Keratinocyte (primary cell): ENCODE data around the gene NBPF26. TPM values are rescaled to one million over a fixed set of nuclear protein-coding genes. Genes with fewer than 3 reads are reported as not detected.
A peak's percentile ranks its signal among the peaks of the same experiment; 100 is the strongest.
"Not testable (repeated sequence)": the region's sequence is repeated elsewhere in the genome, so short reads cannot be mapped to it uniquely, and the experiment has no call there.

Source experiments
- DNase-seq: peaks from one replicate; pipeline ENCODE4 v3.0.0-alpha.2; 2011; ENCODE audit warnings: low read depth, missing footprints, low spot score
- FAIRE-seq: peaks from 2 replicates; lab custom pipeline; 2011; peaks lifted over from hg19 to GRCh38; lab: Jason Lieb, UNC
- H2AFZ ChIP-seq: 2 replicates; pipeline ENCODE4 v1.6.0; 2012; ENCODE audit warnings: low read length, control low read depth, inconsistent platforms; ENCODE audit not compliant: control insufficient read depth
- H3K27ac ChIP-seq: 2 replicates; pipeline ENCODE4 v1.5.1; 2011; ENCODE audit warnings: low read length; ENCODE audit not compliant: control insufficient read depth, insufficient read depth
- H3K27me3 ChIP-seq: 3 replicates; pipeline ENCODE4 v1.6.0; 2011; ENCODE audit warnings: low read length; ENCODE audit not compliant: control insufficient read depth, insufficient read depth; ENCODE audit errors: extremely low read depth
- H3K36me3 ChIP-seq, 2 experiments: 2 replicates in 1 of 2; 3 replicates in 1 of 2; pipeline ENCODE4 v1.5.1; 2011; ENCODE audit warnings: low read length in 2 of 2, mild to moderate bottlenecking in 1 of 2; ENCODE audit not compliant: control insufficient read depth in 2 of 2, insufficient read depth in 2 of 2; ENCODE audit errors: extremely low read depth in 1 of 2
- H3K4me1 ChIP-seq: 3 replicates; pipeline ENCODE4 v1.5.1; 2011; ENCODE audit warnings: low read length; ENCODE audit not compliant: control insufficient read depth, insufficient read depth; ENCODE audit errors: extremely low read depth
- H3K4me2 ChIP-seq: 3 replicates; pipeline ENCODE4 v1.6.0; 2011; ENCODE audit warnings: low read depth, low read length; ENCODE audit not compliant: control insufficient read depth, insufficient read depth; ENCODE audit errors: extremely low read depth
- H3K4me3 ChIP-seq, 3 experiments: fragments of 200-600 bp in 1 of 3; sonication (generic) in 1 of 3; 2 replicates in 2 of 3; 3 replicates in 1 of 3; pipeline ENCODE4 v1.5.1; 2011 to 2016; ENCODE audit warnings: low read length in 3 of 3, mild to moderate bottlenecking in 3 of 3, control low read depth in 2 of 3, inconsistent platforms in 1 of 3, low read depth in 1 of 3, mixed read lengths in 1 of 3, mixed run types in 1 of 3, moderate library complexity in 1 of 3; ENCODE audit not compliant: control insufficient read depth in 2 of 3, insufficient read depth in 2 of 3; ENCODE audit errors: extremely low read depth in 1 of 3
- H3K79me2 ChIP-seq: 2 replicates; pipeline ENCODE4 v1.6.0; 2012; ENCODE audit warnings: low read length; ENCODE audit not compliant: control insufficient read depth, insufficient read depth
- H3K9ac ChIP-seq: 3 replicates; pipeline ENCODE4 v1.6.0; 2011; ENCODE audit warnings: low read length; ENCODE audit not compliant: control insufficient read depth, insufficient read depth; ENCODE audit errors: extremely low read depth
- H3K9me1 ChIP-seq: 3 replicates; pipeline ENCODE4 v1.6.0; 2011; ENCODE audit warnings: low read length; ENCODE audit not compliant: control insufficient read depth, insufficient read depth; ENCODE audit errors: extremely low read depth
- H3K9me3 ChIP-seq: 2 replicates; pipeline ENCODE4 v1.5.1; 2012; ENCODE audit warnings: low read depth, low read length; ENCODE audit not compliant: control insufficient read depth
- H4K20me1 ChIP-seq: 3 replicates; pipeline ENCODE4 v1.6.0; 2011; ENCODE audit warnings: low read length; ENCODE audit not compliant: control insufficient read depth, insufficient read depth; ENCODE audit errors: extremely low read depth
- dilution Hi-C: fragments of 300-500 bp; cut with MboI; formaldehyde crosslinking; loops from one replicate; pipeline ENCODE4 v1.7.0; 2020; ENCODE audit warnings: low sequenced_read_pairs; ENCODE audit not compliant: extremely low pct_ligation_motif_present
- polyA plus RNA-seq, 5 experiments: library from polyadenylated mRNA; depleted of rRNA in 3 of 5; stranded (reverse) in 3 of 5; stranded (forward) in 1 of 5; unstranded in 1 of 5; fragments of >200 nt; gene quantifications; 1 replicate in 1 of 5; 2 replicates in 3 of 5; 3 replicates in 1 of 5; pipeline versions ENCODE4 v1.2.1 to v1.2.3, GENCODE V29; 2011 to 2012; ENCODE audit warnings: missing spikeins in 2 of 5, low read depth in 1 of 5, low replicate concordance in 1 of 5

Gene NBPF26
- polyA plus RNA-seq, 1 donor (not counting 4 experiments of a cell fraction or from before 2014, with no cell fraction given): 7.7 TPM

DNA sequence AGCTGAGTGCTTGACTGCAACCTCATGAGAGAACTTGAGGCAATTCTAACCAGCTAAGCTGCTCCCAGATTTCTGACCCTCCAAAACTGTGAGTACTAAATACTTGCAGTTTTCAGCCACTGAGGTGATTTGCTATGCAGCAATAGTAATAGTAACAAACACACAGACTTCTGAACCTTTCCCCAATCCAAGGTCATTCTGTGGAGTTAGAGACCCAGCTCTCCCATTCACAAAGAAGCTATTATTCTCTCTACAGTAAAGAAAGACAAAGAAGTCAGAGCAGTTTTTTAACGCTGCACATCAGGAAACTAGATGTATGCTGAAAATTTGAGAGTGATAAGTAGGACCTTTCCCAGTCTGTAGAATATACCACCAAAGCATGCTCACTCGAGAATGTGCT, 38.1 kb upstream of the NBPF26 start:
- FAIRE-seq, H4K20me1 ChIP-seq, H3K9me3 ChIP-seq, H3K27ac ChIP-seq, H3K4me2 ChIP-seq, H3K9ac ChIP-seq, H3K36me3 ChIP-seq, DNase-seq, H3K27me3 ChIP-seq, H3K4me3 ChIP-seq, H3K9me1 ChIP-seq, H2AFZ ChIP-seq, dilution Hi-C loops, H3K79me2 ChIP-seq, H3K4me1 ChIP-seq: not testable (repeated sequence)

DNA sequence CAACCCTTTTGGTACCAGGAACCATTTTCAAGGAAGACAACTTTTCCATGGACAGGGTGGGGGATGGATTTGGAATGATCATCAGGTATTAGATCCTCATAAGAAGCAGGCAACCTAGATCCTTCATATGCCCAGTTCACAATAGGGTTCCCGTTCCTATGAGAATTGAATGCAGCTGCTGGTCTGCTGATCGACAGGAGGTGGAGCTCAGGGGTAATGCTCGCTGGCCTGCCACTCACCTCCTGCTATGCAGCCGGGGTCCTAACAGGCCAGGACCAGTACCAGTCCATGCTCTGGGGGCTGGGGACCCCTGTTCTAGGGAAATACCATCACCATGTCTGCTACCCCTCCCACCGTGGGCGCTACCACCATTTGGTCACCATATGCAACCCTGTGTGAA, 36.5 kb upstream of the NBPF26 start:
- H3K27ac ChIP-seq, H3K4me3 ChIP-seq, H3K9me3 ChIP-seq, H3K4me1 ChIP-seq, H3K9me1 ChIP-seq, H3K9ac ChIP-seq, FAIRE-seq, H3K4me2 ChIP-seq, H3K36me3 ChIP-seq, dilution Hi-C loops, H4K20me1 ChIP-seq, DNase-seq, H3K79me2 ChIP-seq, H2AFZ ChIP-seq, H3K27me3 ChIP-seq: not testable (repeated sequence)

DNA sequence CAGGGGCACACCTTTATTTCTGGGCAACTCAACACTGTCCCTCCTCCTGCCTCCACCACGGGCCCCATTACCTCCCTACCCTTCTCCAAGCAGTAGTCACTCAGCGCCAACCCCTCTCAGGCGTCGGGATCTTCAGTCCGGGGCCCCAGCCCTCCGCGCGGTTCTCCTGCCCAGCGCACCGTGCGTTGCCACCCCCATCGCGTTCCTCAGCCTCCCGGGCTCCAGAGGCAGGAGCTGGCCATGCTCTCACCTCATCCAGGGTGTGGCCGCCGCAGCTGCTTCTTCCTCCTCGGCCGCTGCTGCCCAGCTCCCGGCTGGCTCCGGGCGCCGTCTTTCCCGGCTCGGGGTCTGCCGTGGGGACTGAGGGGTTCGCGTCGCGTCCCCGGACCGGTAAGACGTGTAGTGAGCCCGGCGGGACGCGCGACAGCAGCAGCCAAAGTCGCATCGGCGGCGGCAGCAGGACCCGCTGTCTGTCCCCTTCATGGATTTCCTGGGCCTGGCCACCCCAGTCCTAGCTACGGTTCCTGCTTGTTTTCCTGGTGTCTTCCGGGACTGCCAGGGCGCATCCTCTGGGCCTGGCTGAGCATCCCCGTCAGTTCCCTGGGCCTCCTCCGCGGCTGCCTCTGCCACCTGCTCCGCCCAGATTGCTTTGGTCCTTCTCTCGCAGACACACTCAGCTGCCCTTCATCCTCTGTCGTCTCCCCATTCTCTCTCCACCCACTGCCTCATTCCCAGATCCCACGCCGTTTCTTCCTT, 22.8 kb upstream of the NBPF26 start:
- DNase-seq, H3K27ac ChIP-seq, H3K9ac ChIP-seq, H3K9me3 ChIP-seq, H3K4me1 ChIP-seq, H3K4me3 ChIP-seq, FAIRE-seq, H3K36me3 ChIP-seq, H3K79me2 ChIP-seq, H3K9me1 ChIP-seq, H3K27me3 ChIP-seq, H3K4me2 ChIP-seq, H2AFZ ChIP-seq, dilution Hi-C loops, H4K20me1 ChIP-seq: not testable (repeated sequence)

DNA sequence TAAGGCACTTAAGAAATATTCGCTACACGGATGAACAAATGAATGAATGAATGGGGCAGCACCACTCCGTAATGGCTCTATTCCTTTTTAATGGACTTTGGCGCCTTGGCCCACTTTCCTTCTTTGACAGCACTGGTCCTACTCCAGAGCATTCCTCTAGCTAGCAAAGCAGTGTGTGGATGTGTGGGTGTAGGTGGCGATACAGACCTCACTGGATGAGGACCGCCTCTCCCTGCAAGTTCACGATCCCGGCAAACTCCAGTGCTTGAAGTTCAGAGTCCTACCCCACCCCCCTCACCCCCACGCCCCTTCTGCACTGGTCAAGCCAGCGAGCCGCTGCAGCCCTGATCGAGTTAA, 409 bp upstream of the NBPF26 start:
- H3K9ac ChIP-seq, H3K36me3 ChIP-seq, FAIRE-seq, H3K4me2 ChIP-seq, H3K79me2 ChIP-seq, DNase-seq, H3K27me3 ChIP-seq, H3K27ac ChIP-seq, H2AFZ ChIP-seq, H3K4me1 ChIP-seq, H4K20me1 ChIP-seq, H3K9me1 ChIP-seq, H3K9me3 ChIP-seq, dilution Hi-C loops: not testable (repeated sequence)
- H3K4me3 ChIP-seq: peak overlapping the region in 1 of 3 experiments; percentile 73

DNA sequence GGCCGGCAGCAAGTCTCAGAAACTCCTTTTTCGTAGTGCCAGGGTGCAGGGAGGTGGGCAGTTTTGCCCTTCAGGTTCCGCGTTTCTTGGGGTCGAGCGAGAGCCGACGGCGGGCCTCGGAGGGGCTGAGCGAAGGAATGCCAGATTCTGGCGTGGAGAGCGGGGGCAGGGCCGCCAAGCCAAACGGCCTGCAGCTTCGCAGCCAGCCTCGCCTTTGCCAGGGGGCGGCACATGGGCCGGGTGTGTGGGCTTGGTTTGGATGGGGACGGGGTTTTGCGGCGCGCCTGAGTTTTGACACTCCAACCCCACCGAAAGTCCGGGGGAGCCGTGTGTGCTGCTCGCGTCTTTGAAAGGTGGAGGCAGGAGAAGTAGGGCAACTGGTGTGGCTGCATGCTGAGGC, 762 bp downstream of the NBPF26 start:
- dilution Hi-C loops, H3K79me2 ChIP-seq, H3K9ac ChIP-seq, FAIRE-seq, H3K27ac ChIP-seq, H3K27me3 ChIP-seq, H3K4me2 ChIP-seq, H3K36me3 ChIP-seq, H3K4me1 ChIP-seq, H3K9me3 ChIP-seq, H3K9me1 ChIP-seq, DNase-seq, H2AFZ ChIP-seq, H4K20me1 ChIP-seq: not testable (repeated sequence)
- peak overlapping the region in 1 of 3 experiments; percentile 73 for H3K4me3 ChIP-seq
